MM.1S (cell line): Measurements from ENCODE around the gene LHPP.

Source experiments
- DNase-seq: peaks from one replicate; pipeline ENCODE4 v3.0.0-alpha.2; 2015
- H2AFZ ChIP-seq: fragments of 300-600 bp; sonication (generic); 2 replicates; pipeline ENCODE4 v1.6.0; 2016; ENCODE audit warnings: antibody characterized with exemption, low read length
- H3F3A ChIP-seq: fragments of 300-600 bp; sonication (generic); 2 replicates; pipeline ENCODE4 v1.6.1; 2016; ENCODE audit warnings: mild to moderate bottlenecking, antibody characterized with exemption, low read length, moderate library complexity, mixed read lengths; ENCODE audit not compliant: insufficient read depth
- H3K27ac ChIP-seq: fragments of 300-600 bp; sonication (generic); 2 replicates; pipeline ENCODE4 v1.5.1; 2016; ENCODE audit warnings: mild to moderate bottlenecking, low read length
- H3K27me3 ChIP-seq: fragments of 300-600 bp; sonication (generic); replicated peaks from 2 replicates; pipeline ENCODE4 v1.6.0; 2016; ENCODE audit warnings: low read length; ENCODE audit not compliant: insufficient read depth
- H3K36me3 ChIP-seq: fragments of 300-600 bp; sonication (generic); replicated peaks from 2 replicates; pipeline ENCODE4 v1.6.1; 2016; ENCODE audit warnings: mild to moderate bottlenecking, low read length, mixed read lengths; ENCODE audit not compliant: insufficient read depth
- H3K4me1 ChIP-seq: fragments of 300-600 bp; sonication (generic); 2 replicates; pipeline ENCODE4 v1.6.1; 2016; ENCODE audit warnings: low read length, mixed read lengths
- H3K4me2 ChIP-seq: fragments of 300-600 bp; sonication (generic); 2 replicates; pipeline ENCODE4 v1.6.0; 2016; ENCODE audit warnings: low read depth, low read length
- H3K4me3 ChIP-seq: fragments of 300-600 bp; sonication (generic); 2 replicates; pipeline ENCODE4 v1.5.1; 2016; ENCODE audit warnings: low read length, mixed read lengths
- H3K79me2 ChIP-seq: fragments of 300-600 bp; sonication (generic); 2 replicates; pipeline ENCODE4 v1.6.1; 2016; ENCODE audit warnings: mixed run types, low read length, mixed read lengths
- H3K9ac ChIP-seq: fragments of 300-600 bp; sonication (generic); 2 replicates; pipeline ENCODE4 v1.6.1; 2016; ENCODE audit warnings: low read length, mixed read lengths
- H3K9me2 ChIP-seq: fragments of 300-600 bp; sonication (generic); replicated peaks from 2 replicates; pipeline ENCODE4 v1.6.1; 2016; ENCODE audit warnings: mild to moderate bottlenecking, low read length, mixed read lengths; ENCODE audit not compliant: insufficient read depth
- H3K9me3 ChIP-seq: fragments of 300-600 bp; sonication (generic); replicated peaks from 2 replicates; pipeline ENCODE4 v1.6.1; 2016; ENCODE audit warnings: mild to moderate bottlenecking, low read length, mixed read lengths; ENCODE audit not compliant: insufficient read depth
- H4K20me1 ChIP-seq: fragments of 300-600 bp; sonication (generic); 2 replicates; pipeline ENCODE4 v1.6.1; 2016; ENCODE audit warnings: mild to moderate bottlenecking, low read length, moderate library complexity, mixed read lengths; ENCODE audit not compliant: insufficient read depth
- CTCF ChIP-seq: fragments of 300-600 bp; sonication (generic); IDR thresholded peaks from 2 replicates; pipeline ENCODE4 v1.5.1; 2016; ENCODE audit warnings: antibody characterized with exemption, low read length, mixed read lengths
- EZH2 ChIP-seq: fragments of 300-600 bp; sonication (generic); optimal IDR thresholded peaks from 2 replicates; pipeline ENCODE3; 2017; ENCODE audit warnings: low read depth, mild to moderate bottlenecking, antibody characterized with exemption, low read length, mixed read lengths
- EZH2phosphoT487 ChIP-seq: fragments of 300-600 bp; sonication (generic); IDR thresholded peaks from 2 replicates; pipeline ENCODE4 v1.6.1; 2018; ENCODE audit warnings: antibody characterized with exemption, low read length

LHPP gene

GRCh38 chr10:124626759-124627380 lies 165.2 kb downstream of the LHPP start:
- DNase-seq: peak; percentile 79
- H3K27ac ChIP-seq: peak overlapping the region; percentile 61; the same call in 1 of the 2 replicates
- TF ChIP-seq EZH2phosphoT487 (no peak), EZH2 (no peak), CTCF (0 out of 2 replicates have a peak, but pooled peaks have one; percentile 15)
- H3K9me2 ChIP-seq: no peaks in the 10 kb centered on the region
- peak overlapping the region; percentile 66 for H3K4me2 ChIP-seq
- H2AFZ ChIP-seq: peak overlapping the region; percentile 47
- H3K79me2 ChIP-seq: peaks cover 41% of the 10 kb centered on the region
- no peaks in the 10 kb centered on the region for H3K27me3 ChIP-seq
- H4K20me1 ChIP-seq: no peaks in the 10 kb centered on the region
- no peaks in the 10 kb centered on the region for H3K36me3 ChIP-seq
- no peak overlapping the region; the same call in 1 of the 2 replicates for H3K9ac ChIP-seq
- H3K4me3 ChIP-seq: peak overlapping the region; percentile 26; the same call in 1 of the 2 replicates
- H3F3A ChIP-seq: peaks cover 11% of the 10 kb centered on the region
- H3K4me1 ChIP-seq: peaks cover 25% of the 10 kb centered on the region
- H3K9me3 ChIP-seq: no peaks in the 10 kb centered on the region

- H3F3A ChIP-seq: peaks cover 11% of the 10 kb centered on the region
- H3K9me2 ChIP-seq: no peaks in the 10 kb centered on the region
- no peak overlapping the region for H3K9ac ChIP-seq
- H2AFZ ChIP-seq: no peak overlapping the region
- H3K27me3 ChIP-seq: no peaks in the 10 kb centered on the region
- peaks cover 47% of the 10 kb centered on the region for H3K79me2 ChIP-seq
- peak overlapping the region; percentile 66; the same call in 1 of the 2 replicates for H3K4me2 ChIP-seq
- no peaks in the 10 kb centered on the region for H4K20me1 ChIP-seq
- H3K4me3 ChIP-seq: no peak overlapping the region
- no peaks in the 10 kb centered on the region for H3K36me3 ChIP-seq
- no peak for DNase-seq
- no peaks in the 10 kb centered on the region for H3K9me3 ChIP-seq
- no peak for TF ChIP-seq EZH2phosphoT487
- TF ChIP-seq EZH2: no peak
- TF ChIP-seq CTCF: no peak
- H3K27ac ChIP-seq: peak overlapping the region; percentile 61; the same call in 1 of the 2 replicates
- peaks cover 25% of the 10 kb centered on the region for H3K4me1 ChIP-seq
Observed at GRCh38 chr10:124627866-124628675, 166.4 kb downstream of the LHPP start.

- no peak overlapping the region for H3K9ac ChIP-seq
- H3K27ac ChIP-seq: no peak overlapping the region
- H2AFZ ChIP-seq: no peak overlapping the region
- H3F3A ChIP-seq: peaks cover 11% of the 10 kb centered on the region
- H4K20me1 ChIP-seq: no peaks in the 10 kb centered on the region
- DNase-seq: no peak
- no peak overlapping the region for H3K4me2 ChIP-seq
- no peaks in the 10 kb centered on the region for H3K9me2 ChIP-seq
- H3K9me3 ChIP-seq: no peaks in the 10 kb centered on the region
- peaks cover 50% of the 10 kb centered on the region for H3K79me2 ChIP-seq
- H3K36me3 ChIP-seq: no peaks in the 10 kb centered on the region
- no peak overlapping the region for H3K4me3 ChIP-seq
- H3K27me3 ChIP-seq: no peaks in the 10 kb centered on the region
- TF ChIP-seq EZH2phosphoT487: no peak
- TF ChIP-seq EZH2: no peak
- TF ChIP-seq CTCF: no peak
- peaks cover 25% of the 10 kb centered on the region for H3K4me1 ChIP-seq
Observed at GRCh38 chr10:124628676-124629021, 167.0 kb downstream of the LHPP start.
